H1 (cell line): ENCODE results near the gene PTPRD. TPM values are rescaled to one million over a fixed set of nuclear protein-coding genes. Genes with fewer than 3 reads are reported as not detected.

Experiments used
- CTCF ChIA-PET: fragments of 300-600 bp; sonication (Branson Sonifier 250); formaldehyde crosslinking; loops from one replicate; lab custom pipeline; 2021; ENCODE audit not compliant: partially characterized antibody; lab: Charles Lee
- POLR2A ChIA-PET: fragments of 300-600 bp; sonication (Branson Sonifier 250); formaldehyde crosslinking; loops from one replicate; lab custom pipeline; 2021; ENCODE audit warnings: inconsistent platforms; ENCODE audit not compliant: partially characterized antibody; lab: Charles Lee
- DNase-seq, 2 experiments: peaks; one replicate each; pipeline versions ENCODE4 v3.0.0 to v3.0.0-alpha.2; 2010 to 2022; ENCODE audit warnings: low spot score in 2 of 2, low read depth in 1 of 2, mixed read lengths in 1 of 2
- FAIRE-seq: peaks from 2 replicates; lab custom pipeline; 2011; peaks lifted over from hg19 to GRCh38; lab: Jason Lieb, UNC
- H2AFZ ChIP-seq: 2 replicates; pipeline ENCODE4 v1.8.1; 2012; ENCODE audit warnings: low read length, inconsistent platforms
- H2AK5ac ChIP-seq: 2 replicates; pipeline ENCODE4 v1.6.1; 2013; ENCODE audit warnings: low read depth, low read length
- H2BK120ac ChIP-seq: replicated peaks from 2 replicates; pipeline ENCODE3; 2013; ENCODE audit warnings: low read depth, low read length, inconsistent platforms
- H2BK12ac ChIP-seq: 2 replicates; pipeline ENCODE4 v1.6.1; 2013; ENCODE audit warnings: low read depth, low read length
- H2BK15ac ChIP-seq: 2 replicates; pipeline ENCODE4 v1.6.1; 2013; ENCODE audit warnings: low read length
- H2BK20ac ChIP-seq: 2 replicates; pipeline ENCODE4 v1.6.1; 2013; ENCODE audit warnings: low read length
- H2BK5ac ChIP-seq: 2 replicates; pipeline ENCODE4 v1.6.1; 2013; ENCODE audit warnings: low read depth, low read length
- H3K14ac ChIP-seq: 2 replicates; pipeline ENCODE4 v1.6.1; 2013; ENCODE audit warnings: inconsistent platforms; ENCODE audit not compliant: insufficient read length
- H3K18ac ChIP-seq: 2 replicates; pipeline ENCODE4 v1.6.1; 2013; ENCODE audit warnings: low read length; ENCODE audit errors: extremely low read depth
- H3K23ac ChIP-seq: 2 replicates; pipeline ENCODE4 v1.6.1; 2013; ENCODE audit warnings: inconsistent platforms; ENCODE audit not compliant: insufficient read length
- H3K23me2 ChIP-seq: 2 replicates; pipeline ENCODE4 v1.6.1; 2013; ENCODE audit warnings: low read depth, low read length
- H3K27ac ChIP-seq: 2 replicates; pipeline ENCODE4 v1.6.1; 2011; ENCODE audit warnings: low read depth, low read length, inconsistent platforms
- H3K27me3 ChIP-seq, 4 experiments: replicated peaks in 1 of 4; 1 replicate in 1 of 4; 2 replicates in 3 of 4; pipeline versions ENCODE4 v1.6.1 to v1.8.1; 2011 to 2013; ENCODE audit warnings: low read length in 3 of 4, mild to moderate bottlenecking in 3 of 4, inconsistent platforms in 2 of 4, mixed read lengths in 2 of 4, moderate library complexity in 1 of 4; ENCODE audit not compliant: control insufficient read depth in 3 of 4, insufficient read depth in 3 of 4; ENCODE audit errors: extremely low read depth in 1 of 4
- H3K36me3 ChIP-seq, 4 experiments: 2 replicates each; pipeline versions ENCODE4 v1.6.1 to v1.8.1; 2011 to 2013; ENCODE audit warnings: mild to moderate bottlenecking in 4 of 4, low read length in 3 of 4, moderate library complexity in 2 of 4, control low read depth in 1 of 4, inconsistent platforms in 1 of 4; ENCODE audit not compliant: insufficient read depth in 4 of 4, control insufficient read depth in 2 of 4
- H3K4ac ChIP-seq: replicated peaks from 2 replicates; pipeline ENCODE3; 2013; ENCODE audit warnings: low read length, low read depth, mixed read lengths, inconsistent platforms; ENCODE audit not compliant: insufficient read length
- H3K4me1 ChIP-seq, 4 experiments: replicated peaks in 1 of 4; 1 replicate in 1 of 4; 2 replicates in 3 of 4; pipeline versions ENCODE4 v1.6.1 to v1.8.1; 2011 to 2013; ENCODE audit warnings: low read length in 3 of 4, inconsistent platforms in 2 of 4, mixed read lengths in 1 of 4; ENCODE audit not compliant: insufficient read depth in 4 of 4, control insufficient read depth in 3 of 4
- H3K4me2 ChIP-seq, 2 experiments: 2 replicates each; pipeline versions ENCODE4 v1.6.1 to v1.8.1; 2011 to 2013; ENCODE audit warnings: low read depth in 2 of 2, low read length in 2 of 2, control low read depth in 1 of 2, inconsistent platforms in 1 of 2, mild to moderate bottlenecking in 1 of 2; ENCODE audit not compliant: insufficient read depth in 1 of 2
- H3K4me3 ChIP-seq, 4 experiments: fragments of 200-600, 300-600 bp in 1 of 4; sonication (generic), shearing (Covaris generic), sonication (Bioruptor Twin) in 1 of 4; 2 replicates each; pipeline versions ENCODE4 v1.5.1 to v1.8.1; 2011 to 2016; ENCODE audit warnings: low read length in 4 of 4, low read depth in 3 of 4, control low read depth in 2 of 4, inconsistent platforms in 2 of 4, mild to moderate bottlenecking in 2 of 4, mixed read lengths in 1 of 4, moderate library complexity in 1 of 4; ENCODE audit not compliant: insufficient read depth in 2 of 4; ENCODE audit errors: extremely low read depth in 1 of 4
- H3K56ac ChIP-seq: replicated peaks from 2 replicates; pipeline ENCODE3; 2013; ENCODE audit warnings: low read depth, mild to moderate bottlenecking, mixed read lengths, low read length, inconsistent platforms; ENCODE audit not compliant: insufficient read length
- H3K79me1 ChIP-seq: 2 replicates; pipeline ENCODE4 v1.6.1; 2013; ENCODE audit warnings: low read depth, low read length, control low read depth
- H3K79me2 ChIP-seq, 2 experiments: 2 replicates each; pipeline versions ENCODE4 v1.6.1 to v1.8.1; 2012 to 2013; ENCODE audit warnings: low read length in 2 of 2, mild to moderate bottlenecking in 2 of 2, inconsistent platforms in 1 of 2; ENCODE audit not compliant: insufficient read depth in 2 of 2, control insufficient read depth in 1 of 2
- H3K9ac ChIP-seq, 4 experiments: replicated peaks in 1 of 4; 1 replicate in 1 of 4; 2 replicates in 3 of 4; pipeline versions ENCODE4 v1.6.1 to v1.8.1; 2011 to 2013; ENCODE audit warnings: low read depth in 3 of 4, low read length in 3 of 4, control low read depth in 2 of 4, mild to moderate bottlenecking in 2 of 4, moderate library complexity in 2 of 4, inconsistent platforms in 1 of 4; ENCODE audit errors: extremely low read depth in 1 of 4
- H3K9me3 ChIP-seq, 2 experiments: 2 replicates each; pipeline versions ENCODE4 v1.6.1 to v1.8.1; 2012 to 2013; ENCODE audit warnings: mild to moderate bottlenecking in 2 of 2, moderate library complexity in 2 of 2, control low read depth in 1 of 2, inconsistent platforms in 1 of 2, low read depth in 1 of 2, low read length in 1 of 2, mixed read lengths in 1 of 2; ENCODE audit not compliant: insufficient read depth in 2 of 2
- H4K20me1 ChIP-seq, 2 experiments: replicated peaks in 1 of 2; 2 replicates each; pipeline versions ENCODE3 to v1.8.1; 2011 to 2013; ENCODE audit warnings: inconsistent platforms in 2 of 2, low read length in 2 of 2, mild to moderate bottlenecking in 1 of 2; ENCODE audit not compliant: insufficient read depth in 2 of 2, control insufficient read depth in 1 of 2
- H4K5ac ChIP-seq: 2 replicates; pipeline ENCODE4 v1.6.1; 2013; ENCODE audit warnings: low read length, low read depth, mixed read lengths, inconsistent platforms; ENCODE audit not compliant: insufficient read length
- H4K8ac ChIP-seq: 2 replicates; pipeline ENCODE4 v1.8.0; 2013; ENCODE audit warnings: mild to moderate bottlenecking, moderate library complexity, low read length, inconsistent platforms; ENCODE audit not compliant: insufficient read depth; ENCODE audit errors: extremely low read depth
- H4K91ac ChIP-seq: replicated peaks from 2 replicates; pipeline ENCODE3; 2013; ENCODE audit warnings: low read length, mixed read lengths, inconsistent platforms; ENCODE audit not compliant: insufficient read length
- CBX5 ChIP-seq: fragments of 300-800, 300-1000 bp; sonication (generic); IDR thresholded peaks from 2 replicates; pipeline ENCODE4 v1.7.1; 2016; ENCODE audit warnings: antibody characterized with exemption, low read length, low read depth
- EZH2 ChIP-seq: fragments of 200-600 bp; sonication (generic); IDR thresholded peaks from 2 replicates; pipeline ENCODE4 v1.7.1; 2012; ENCODE audit warnings: low read depth, mild to moderate bottlenecking, moderate library complexity, low read length, inconsistent platforms; ENCODE audit not compliant: severe bottlenecking
- HDAC6 ChIP-seq: IDR thresholded peaks from one replicate; pipeline ENCODE4 v1.7.1; 2012; ENCODE audit warnings: low read depth, mild to moderate bottlenecking, inconsistent platforms, low read length, moderate library complexity
- JUN ChIP-seq: IDR thresholded peaks from 2 replicates; pipeline ENCODE4 v1.6.1; 2011; ENCODE audit warnings: low read depth, mild to moderate bottlenecking, improper control_type of control experiment, low read length
- POLR2AphosphoS5 ChIP-seq: IDR thresholded peaks from 2 replicates; pipeline ENCODE4 v1.6.1; 2011; ENCODE audit warnings: low read depth, low read length
- SIX5 ChIP-seq: IDR thresholded peaks from 2 replicates; pipeline ENCODE4 v1.6.1; 2011; ENCODE audit warnings: mild to moderate bottlenecking, low read depth, low read length
- SP1 ChIP-seq: IDR thresholded peaks from 2 replicates; pipeline ENCODE4 v1.6.1; 2011; ENCODE audit warnings: low read depth, low read length
- TCF12 ChIP-seq: IDR thresholded peaks from 2 replicates; pipeline ENCODE4 v1.6.1; 2011; ENCODE audit warnings: low read depth, mild to moderate bottlenecking, low read length
- YY1 ChIP-seq: IDR thresholded peaks from 2 replicates; pipeline ENCODE4 v1.6.1; 2011; ENCODE audit warnings: low read depth, mild to moderate bottlenecking, low read length
- WGBS, 2 experiments: shearing (Covaris generic) in 1 of 2; methylation state at CpG; one replicate each; pipeline versions ENCODE4 v1.1.6 to v1.1.7; 2013 to 2015; ENCODE audit warnings: low lambda C conversion rate in 2 of 2, mixed read lengths in 2 of 2, inconsistent platforms in 1 of 2, low coverage in 1 of 2, missing lambda C conversion rate in 1 of 2; ENCODE audit not compliant: insufficient replicate concordance in 2 of 2, insufficient coverage in 1 of 2, insufficient read length in 1 of 2; ENCODE audit errors: extremely low coverage in 1 of 2, missing lambda C conversion rate in 1 of 2; 5-methylcytosine and 5-hydroxymethylcytosine counted together
- polyA plus RNA-seq, 7 experiments: library from polyadenylated mRNA; depleted of rRNA in 3 of 7; stranded (reverse) in 5 of 7; unstranded in 2 of 7; fragments of >200 nt in 5 of 7; fragments of 200-250 nt in 2 of 7; gene quantifications; 1 replicate in 5 of 7; 2 replicates in 1 of 7; 4 replicates in 1 of 7; pipeline versions ENCODE4 v1.2.1 to v1.2.3, GENCODE V29; 2011 to 2013; ENCODE audit warnings: missing spikeins in 2 of 7, mixed read lengths in 2 of 7
- total RNA-seq: library from RNA; stranded (reverse); fragmentation: NEBNext Ultra II Directional; extraction: Animal tissue kit (Norgen Biotek cat#: 25700); gene quantifications from 2 replicates; pipeline ENCODE4 v1.2.1, GENCODE V29; 2021

Gene PTPRD
- total and polyA plus RNA-seq, 2 of the 8 experiments (the other 6 are each of a cell fraction or from before 2014, with no cell fraction given), result 17.2 to 77.0 TPM

GRCh38 chr9:9286001-9286400 is 1326.8 kb downstream of the PTPRD start:
- no peak overlapping the region for H3K56ac ChIP-seq
- no peak overlapping the region for H3K9ac ChIP-seq
- ChIA-PET CTCF (no interaction called here), POLR2A (no interaction called here)
- no peak overlapping the region for H2AFZ ChIP-seq
- DNase-seq (no peak), FAIRE-seq (no peak)
- H3K23me2 ChIP-seq, result no peaks in the 10 kb centered on the region
- H3K4ac ChIP-seq, result no peak overlapping the region
- no peaks in the 10 kb centered on the region for H3K79me1 ChIP-seq
- no peaks in the 10 kb centered on the region for H4K20me1 ChIP-seq
- H4K5ac ChIP-seq, result no peak overlapping the region
- H2AK5ac ChIP-seq, result no peak overlapping the region
- no peaks in the 10 kb centered on the region for H3K4me1 ChIP-seq
- H3K27ac ChIP-seq, result no peak overlapping the region
- no peak overlapping the region for H3K4me2 ChIP-seq
- no peaks in the 10 kb centered on the region for H3K36me3 ChIP-seq
- no peak overlapping the region for H3K14ac ChIP-seq
- no peaks in the 10 kb centered on the region for H3K79me2 ChIP-seq
- no peak overlapping the region for H2BK120ac ChIP-seq
- WGBS, 2 experiments, result 85% methylated on average over 2 of the region's 2 CpGs; no CpG with 5 or more reads in 1 of the 2 experiments
- no peak overlapping the region for H4K8ac ChIP-seq
- H3K9me3 ChIP-seq, result no peaks in the 10 kb centered on the region
- H2BK5ac ChIP-seq, result no peak overlapping the region
- H3K4me3 ChIP-seq, result no peak overlapping the region
- no peaks in the 10 kb centered on the region for H3K27me3 ChIP-seq
- no peak overlapping the region for H3K18ac ChIP-seq
- H2BK20ac ChIP-seq, result no peak overlapping the region
- no peak overlapping the region for H2BK12ac ChIP-seq
- TF ChIP-seq YY1 (no peak), SP1 (no peak), SIX5 (no peak), EZH2 (no peak), POLR2AphosphoS5 (no peak), HDAC6 (no peak), CBX5 (no peak), JUN (no peak), TCF12 (no peak)
- no peak overlapping the region for H2BK15ac ChIP-seq
- H3K23ac ChIP-seq, result no peak overlapping the region
- no peak overlapping the region for H4K91ac ChIP-seq
